Adipocyte (in vitro differentiated cells): ENCODE measurements around the gene KRTAP22-1.

Experiments
- DNase-seq: peaks from one replicate; pipeline ENCODE4 v3.0.0-alpha.2; 2015; ENCODE audit warnings: low read depth
- H3K27me3 ChIP-seq: replicated peaks from 2 replicates; pipeline ENCODE4 v1.7.0; 2013; ENCODE audit warnings: mild to moderate bottlenecking, low read length, moderate library complexity; ENCODE audit not compliant: control insufficient read depth, insufficient read depth
- H3K36me3 ChIP-seq: 2 replicates; pipeline ENCODE4 v1.7.0; 2013; ENCODE audit warnings: low read length, mild to moderate bottlenecking, moderate library complexity; ENCODE audit not compliant: control insufficient read depth, insufficient read depth, severe bottlenecking
- H3K4me1 ChIP-seq: 2 replicates; pipeline ENCODE4 v1.7.0; 2013; ENCODE audit warnings: mild to moderate bottlenecking, low read length, moderate library complexity; ENCODE audit not compliant: control insufficient read depth, insufficient read depth
- H3K4me3 ChIP-seq: 2 replicates; pipeline ENCODE4 v1.7.0; 2013; ENCODE audit warnings: mild to moderate bottlenecking, low read length, moderate library complexity
- H3K9ac ChIP-seq: 2 replicates; pipeline ENCODE4 v1.7.0; 2013; ENCODE audit warnings: mild to moderate bottlenecking, low read length, moderate library complexity
- H3K9me3 ChIP-seq: 2 replicates; pipeline ENCODE4 v1.7.0; 2013; ENCODE audit warnings: mild to moderate bottlenecking, low read length, moderate library complexity; ENCODE audit not compliant: control insufficient read depth

The KRTAP22-1 gene

GRCh38 chr21:30625449-30626165 lies 24.7 kb downstream of the KRTAP22-1 start:
- H3K4me1 ChIP-seq, result peaks cover 5% of the 10 kb centered on the region
- no peaks in the 10 kb centered on the region for H3K27me3 ChIP-seq
- DNase-seq, result no peak

GRCh38 chr21:30628109-30628508 lies 27.2 kb downstream of the KRTAP22-1 start:
- Histone ChIP-seq H3K9ac (no peak overlapping the region), H3K4me1 (peaks cover 5% of the 10 kb centered on the region), H3K9me3 (no peaks in the 10 kb centered on the region), H3K36me3 (no peaks in the 10 kb centered on the region), H3K27me3 (no peaks in the 10 kb centered on the region), H3K4me3 (no peak overlapping the region)
- no peak for DNase-seq

More at GRCh38 chr21:30625449-30626165, 24.7 kb downstream of the KRTAP22-1 start:
- Histone ChIP-seq H3K36me3 (no peaks in the 10 kb centered on the region), H3K9me3 (no peaks in the 10 kb centered on the region), H3K9ac (no peak overlapping the region), H3K4me3 (no peak overlapping the region)

- H3K4me3 ChIP-seq, result no peak overlapping the region
- no peaks in the 10 kb centered on the region for H3K9me3 ChIP-seq
- no peaks in the 10 kb centered on the region for H3K27me3 ChIP-seq
- peaks cover 5% of the 10 kb centered on the region for H3K4me1 ChIP-seq
- no peak overlapping the region for H3K9ac ChIP-seq
- H3K36me3 ChIP-seq, result no peaks in the 10 kb centered on the region
- no peak for DNase-seq
Observed at GRCh38 chr21:30629200-30629599, 28.3 kb downstream of the KRTAP22-1 start.

- H3K36me3 ChIP-seq, result no peaks in the 10 kb centered on the region
- no peak within 1 kb of the TSS for H3K9ac ChIP-seq
- no peaks in the 10 kb centered on the region for H3K27me3 ChIP-seq
- DNase-seq, result no peak
- H3K4me1 ChIP-seq, result no peaks in the 10 kb centered on the region
- H3K9me3 ChIP-seq, result no peaks in the 10 kb centered on the region
- H3K4me3 ChIP-seq, result no peak within 1 kb of the TSS
Observed at GRCh38 chr21:30634906-30635305, 34.0 kb downstream of the KRTAP22-1 start, which contains the start of gene KRTAP20-2. Gene KRTAP20-2, plus strand, starts transcription at chr21:30635206. Its CDS starts 58 bp downstream, at chr21:30635264.

- Histone ChIP-seq H3K4me3 (no peak overlapping the region), H3K36me3 (no peaks in the 10 kb centered on the region), H3K9me3 (no peaks in the 10 kb centered on the region), H3K27me3 (no peaks in the 10 kb centered on the region), H3K9ac (no peak overlapping the region), H3K4me1 (no peaks in the 10 kb centered on the region)
- no peak for DNase-seq
Observed at GRCh38 chr21:30638686-30639085, 37.8 kb downstream of the KRTAP22-1 start.

GRCh38 chr21:30642564-30642963 lies 41.7 kb downstream of the KRTAP22-1 start, which contains the start of gene KRTAP20-3:
Gene KRTAP20-3, plus strand, starts transcription at chr21:30642864.
- H3K4me1 ChIP-seq, result no peaks in the 10 kb centered on the region
- H3K4me3 ChIP-seq, result no peak within 1 kb of the TSS
- no peaks in the 10 kb centered on the region for H3K27me3 ChIP-seq
- no peaks in the 10 kb centered on the region for H3K9me3 ChIP-seq
- no peak for DNase-seq
- H3K9ac ChIP-seq, result no peak within 1 kb of the TSS
- no peaks in the 10 kb centered on the region for H3K36me3 ChIP-seq

GRCh38 chr21:30646904-30647414 lies 46.1 kb downstream of the KRTAP22-1 start:
- Histone ChIP-seq H3K36me3 (no peaks in the 10 kb centered on the region), H3K4me1 (no peaks in the 10 kb centered on the region), H3K9me3 (no peaks in the 10 kb centered on the region), H3K27me3 (no peaks in the 10 kb centered on the region), H3K9ac (no peak overlapping the region), H3K4me3 (no peak overlapping the region)
- DNase-seq, result no peak
